NCI-H2107 (cell line): Measurements from ENCODE around the gene BCL7B.

Experiments
- DNase-seq: peaks from one replicate; lab custom pipeline; 2025; lab: John Stamatoyannopoulos, UW

Gene BCL7B

GRCh38 chr7:73489976-73490375 lies 67.5 kb downstream of the BCL7B start:
- no peak for DNase-seq

DNA sequence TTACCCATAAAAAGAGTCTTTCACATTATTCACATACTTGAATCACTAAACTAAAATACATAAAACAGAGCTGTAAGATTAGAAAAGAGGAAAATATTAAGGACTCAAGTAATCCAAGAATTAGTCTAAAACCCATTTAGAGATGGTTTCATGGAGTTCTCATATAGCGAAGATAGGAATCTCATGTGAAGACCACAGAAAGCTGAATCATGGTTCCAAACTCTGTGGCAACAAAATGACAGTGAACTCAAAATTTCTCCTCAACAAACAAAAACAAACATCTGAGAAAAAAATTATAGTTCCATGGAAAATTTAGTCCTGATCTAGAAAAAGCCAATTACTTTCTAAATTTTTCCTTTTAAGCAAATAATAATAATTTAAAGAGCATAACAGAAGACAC lies 70.0 kb downstream of the BCL7B start:
- DNase-seq, result no peak
